HCT116 (cell line): ENCODE results near the gene SNRPF. TPM values are rescaled to one million over a fixed set of nuclear protein-coding genes. Genes with fewer than 3 reads are reported as not detected.

Source experiments
- ATAC-seq: fragments of 200-7000 bp; cut with Tn5 transposase; 2 replicates; pipeline ENCODE4 v1.9.1; 2020; ENCODE audit warnings: mild to moderate bottlenecking, moderate library complexity
- BruUV-seq: library from RNA; stranded (reverse); fragments of 400-500 nt; replicated peaks from 2 replicates; lab custom pipeline; 2021; lab: Mats Ljungman, UMichigan
- CTCF ChIA-PET: fragments of 300-600 bp; sonication (Branson Sonifier 250); formaldehyde crosslinking; loops from one replicate; lab custom pipeline; 2021; ENCODE audit warnings: antibody characterized with exemption; lab: Charles Lee
- POLR2A ChIA-PET: fragments of 300-600, 350-600 bp; sonication (Branson Sonifier 250); formaldehyde crosslinking; loops from one replicate; lab custom pipeline; 2021; ENCODE audit warnings: antibody characterized with exemption; lab: Charles Lee
- RAD21 ChIA-PET, 2 experiments: fragments of 300-600 bp; sonication (Branson Sonifier 250); formaldehyde crosslinking; loops; one replicate each; lab custom pipeline; 2023; ENCODE audit warnings: low total read pairs in 2 of 2; ENCODE audit not compliant: uncharacterized antibody in 2 of 2, unreplicated experiment in 2 of 2, low non-redundant PET in 1 of 2; lab: Charles Lee
- DNase-seq: peaks from one replicate; pipeline ENCODE4 v3.0.0-alpha.2; 2010; ENCODE audit warnings: low read depth, low spot score
- H2AFZ ChIP-seq: fragments of 200-600 bp; shearing (Covaris generic), sonication (generic); 2 replicates; pipeline ENCODE4 v1.6.1; 2017; ENCODE audit warnings: low read depth, mixed run types, mixed read lengths, antibody characterized with exemption, low read length; ENCODE audit not compliant: poor library complexity, severe bottlenecking
- H3K27ac ChIP-seq: 2 replicates; pipeline ENCODE4 v1.5.1; 2012; ENCODE audit warnings: low read depth, low read length
- H3K27me3 ChIP-seq: fragments of 200-600 bp; sonication (generic); 2 replicates; pipeline ENCODE4 v1.6.1; 2016; ENCODE audit warnings: mixed run types, low read length, mixed read lengths; ENCODE audit not compliant: insufficient read depth
- H3K36me3 ChIP-seq, 2 experiments: fragments of 200-500 bp in 1 of 2; fragments of 200-600 bp in 1 of 2; sonication (Bioruptor generic) in 1 of 2; sonication (generic) in 1 of 2; 2 replicates each; pipeline versions ENCODE4 v1.5.1 to v1.6.1; 2014 to 2016; ENCODE audit warnings: low read length in 2 of 2, inconsistent platforms in 1 of 2, mixed read lengths in 1 of 2, mixed run types in 1 of 2; ENCODE audit not compliant: insufficient read depth in 2 of 2, control insufficient read depth in 1 of 2
- H3K4me1 ChIP-seq, 2 experiments: fragments of 200-600 bp in 1 of 2; sonication (generic) in 1 of 2; 2 replicates each; pipeline versions ENCODE4 v1.5.1 to v1.6.1; 2012 to 2017; ENCODE audit warnings: low read length in 2 of 2, inconsistent platforms in 1 of 2, mild to moderate bottlenecking in 1 of 2, mixed read lengths in 1 of 2, mixed run types in 1 of 2, moderate library complexity in 1 of 2; ENCODE audit not compliant: insufficient read depth in 2 of 2, control insufficient read depth in 1 of 2
- H3K4me2 ChIP-seq: fragments of 200-600 bp; sonication (generic); 2 replicates; pipeline ENCODE4 v1.6.1; 2017; ENCODE audit warnings: mixed run types, low read length, mixed read lengths
- H3K4me3 ChIP-seq, 2 experiments: fragments of 200-600 bp in 1 of 2; sonication (generic) in 1 of 2; replicated peaks in 1 of 2; 2 replicates each; pipeline ENCODE4 v1.5.1; 2011 to 2016; ENCODE audit warnings: low read length in 2 of 2, control low read depth in 1 of 2, low read depth in 1 of 2, mild to moderate bottlenecking in 1 of 2, mixed read lengths in 1 of 2, mixed run types in 1 of 2
- H3K79me2 ChIP-seq: fragments of 200-600 bp; sonication (generic); 2 replicates; pipeline ENCODE4 v1.6.1; 2017; ENCODE audit warnings: mild to moderate bottlenecking, mixed run types, low read length, moderate library complexity, mixed read lengths; ENCODE audit not compliant: insufficient read depth
- H3K9ac ChIP-seq: fragments of 200-600 bp; sonication (generic); 2 replicates; pipeline ENCODE4 v1.6.1; 2016; ENCODE audit warnings: low read length, mixed read lengths
- H3K9me2 ChIP-seq: fragments of 200-600 bp; sonication (generic), shearing (Covaris generic); 2 replicates; pipeline ENCODE4 v1.6.1; 2017; ENCODE audit warnings: mixed run types, mild to moderate bottlenecking, moderate library complexity; ENCODE audit not compliant: insufficient read depth
- H3K9me3 ChIP-seq, 2 experiments: fragments of 200-500 bp in 1 of 2; fragments of 200-600 bp in 1 of 2; sonication (Bioruptor generic) in 1 of 2; sonication (generic) in 1 of 2; 2 replicates each; pipeline ENCODE4 v1.6.1; 2014 to 2017; ENCODE audit warnings: low read length in 2 of 2, mixed read lengths in 2 of 2, inconsistent platforms in 1 of 2, low read depth in 1 of 2, mild to moderate bottlenecking in 1 of 2, mixed run types in 1 of 2, moderate library complexity in 1 of 2; ENCODE audit not compliant: control insufficient read depth in 1 of 2, insufficient read depth in 1 of 2
- H4K20me1 ChIP-seq: fragments of 200-600 bp; sonication (generic), shearing (Covaris generic); 2 replicates; pipeline ENCODE4 v1.6.1; 2017; ENCODE audit warnings: mixed run types, mild to moderate bottlenecking, moderate library complexity; ENCODE audit not compliant: insufficient read depth
- CBX3 ChIP-seq: IDR thresholded peaks from 2 replicates; pipeline ENCODE4 v1.6.1; 2012; ENCODE audit warnings: low read depth
- CEBPB ChIP-seq: IDR thresholded peaks from 2 replicates; pipeline ENCODE4 v1.6.1; 2012; ENCODE audit warnings: low read depth
- CTCF ChIP-seq, 3 experiments: fragments of 200-600 bp in 1 of 3; sonication (generic) in 1 of 3; IDR thresholded peaks in 2 of 3; conservative IDR thresholded peaks in 1 of 3; 2 replicates each; pipeline ENCODE4 v1.5.1; 2012 to 2017; ENCODE audit warnings: low read depth in 2 of 3, low read length in 2 of 3, antibody characterized with exemption in 1 of 3, borderline replicate concordance in 1 of 3, control low read depth in 1 of 3, mild to moderate bottlenecking in 1 of 3, mixed read lengths in 1 of 3, mixed run types in 1 of 3, moderate library complexity in 1 of 3; ENCODE audit not compliant: insufficient read depth in 1 of 3
- EGR1 ChIP-seq: IDR thresholded peaks from 2 replicates; pipeline ENCODE4 v1.6.1; 2012; ENCODE audit warnings: low read depth
- ELF1 ChIP-seq: IDR thresholded peaks from 2 replicates; pipeline ENCODE4 v1.6.1; 2012; ENCODE audit warnings: low read depth, borderline replicate concordance
- EZH2phosphoT487 ChIP-seq: fragments of 200-600 bp; IDR thresholded peaks from 2 replicates; pipeline ENCODE4 v1.6.1; 2018; ENCODE audit warnings: antibody characterized with exemption, borderline replicate concordance
- FOSL1 ChIP-seq: IDR thresholded peaks from 2 replicates; pipeline ENCODE4 v1.6.1; 2012; ENCODE audit warnings: low read depth
- MAX ChIP-seq: IDR thresholded peaks from 2 replicates; pipeline ENCODE4 v1.6.1; 2012
- POLR2A ChIP-seq: IDR thresholded peaks from 2 replicates; pipeline ENCODE4 v1.7.0; 2011; ENCODE audit warnings: borderline replicate concordance; ENCODE audit not compliant: insufficient read depth, insufficient read length; ENCODE audit errors: extremely low read depth
- RAD21 ChIP-seq: IDR thresholded peaks from 2 replicates; pipeline ENCODE4 v1.6.1; 2012; ENCODE audit warnings: low read depth, mild to moderate bottlenecking
- REST ChIP-seq: IDR thresholded peaks from 2 replicates; pipeline ENCODE4 v1.6.1; 2012; ENCODE audit warnings: low read depth
- SP1 ChIP-seq: IDR thresholded peaks from 2 replicates; pipeline ENCODE4 v1.6.1; 2012; ENCODE audit warnings: low read depth
- SRF ChIP-seq: IDR thresholded peaks from 2 replicates; pipeline ENCODE4 v1.6.1; 2012; ENCODE audit warnings: low read depth
- TCF7L2 ChIP-seq: IDR thresholded peaks from 2 replicates; pipeline ENCODE4 v1.7.0; 2011; ENCODE audit warnings: borderline replicate concordance, inconsistent platforms; ENCODE audit not compliant: insufficient read depth, insufficient read length; ENCODE audit errors: extremely low read depth
- YY1 ChIP-seq: IDR thresholded peaks from 2 replicates; pipeline ENCODE4 v1.6.1; 2011; ENCODE audit warnings: low read length, low read depth, moderate library complexity, mild to moderate bottlenecking; ENCODE audit not compliant: insufficient replicate concordance; ENCODE audit errors: extremely low read depth
- ZNF274 ChIP-seq: fragments of 200-500 bp; sonication (Bioruptor generic); IDR thresholded peaks from 2 replicates; pipeline ENCODE4 v1.6.1; 2014; ENCODE audit warnings: mild to moderate bottlenecking, low read depth, low read length, inconsistent platforms
- intact Hi-C: fragments of 100-400 bp; cut with micrococcal nuclease; formaldehyde crosslinking; loops from 2 replicates; pipeline ENCODE4 v1.10.0; 2022
- total RNA-seq: library from RNA; stranded (reverse); gene quantifications from one replicate; pipeline ENCODE4 v1.2.1, GENCODE V29; 2021; ENCODE audit not compliant: unreplicated experiment
- TF ChIP-seq, protein P1 (sequence below): IDR thresholded peaks from 2 replicates; pipeline ENCODE4 v1.6.1; 2012
- TF ChIP-seq, protein P2 (sequence below): IDR thresholded peaks from 2 replicates; pipeline ENCODE4 v1.6.1; 2011; ENCODE audit warnings: mild to moderate bottlenecking, low read length, moderate library complexity; ENCODE audit not compliant: insufficient replicate concordance; ENCODE audit errors: extremely low read depth

The SNRPF gene
- total RNA-seq, 1 experiment from 2014 or later = 56.3 TPM

DNA sequence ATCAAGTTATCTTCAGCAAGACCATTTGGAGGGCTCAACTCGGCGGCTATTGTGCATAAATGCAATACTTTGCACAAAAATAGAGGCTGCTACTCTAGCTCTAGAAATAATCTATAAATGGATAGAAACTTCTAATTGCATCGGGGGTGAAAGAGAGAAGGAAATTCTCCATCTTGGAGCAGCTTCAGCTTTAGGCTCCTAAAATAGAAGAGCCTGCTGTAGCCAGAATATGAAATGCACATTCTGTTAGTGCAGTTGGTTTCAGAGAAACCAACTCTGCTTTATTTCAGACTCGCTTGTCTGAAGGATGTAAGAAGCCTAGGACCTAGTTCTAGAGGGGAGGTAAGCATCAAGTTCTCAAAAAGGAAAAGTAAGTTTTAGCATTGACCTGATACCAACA lies 38.1 kb downstream of the SNRPF start:
- no TSS peak for BruUV-seq
- Histone ChIP-seq H3K27ac (no peak overlapping the region), H3K9me2 (no peaks in the 10 kb centered on the region), H3K4me1 (no peaks in the 10 kb centered on the region), H3K36me3 (no peaks in the 10 kb centered on the region), H3K4me3 (no peak overlapping the region), H3K79me2 (no peaks in the 10 kb centered on the region), H3K27me3 (no peaks in the 10 kb centered on the region), H3K9ac (no peak overlapping the region), H3K4me2 (no peak overlapping the region), H3K9me3 (no peaks in the 10 kb centered on the region), H2AFZ (no peak overlapping the region), H4K20me1 (no peaks in the 10 kb centered on the region)
- ATAC-seq (no peak), DNase-seq (no peak)
- ChIA-PET POLR2A (interaction anchor here (0.5 kb wide), 1 partner anchor 774 kb away, joined by 3 read pairs; no protein-coding TSS in a partner anchor), CTCF (interaction anchor here (1.5 kb wide), 1 partner anchor 21 kb away, joined by 4 read pairs; no protein-coding TSS in a partner anchor), RAD21 (no interaction called here)
- intact Hi-C loops = no loop called here
- TF ChIP-seq CBX3 (no peak), REST (no peak), RAD21 (no peak), YY1 (no peak), FOSL1 (no peak), TCF7L2 (no peak), POLR2A (no peak), CEBPB (no peak), SP1 (no peak), EZH2phosphoT487 (no peak), EGR1 (no peak), ELF1 (no peak), SRF (no peak), CTCF (IDR thresholded peaks at IDR 0.05 in 2 of 3, conservative IDR thresholded peaks at IDR 0.05 in 1 of 3; ENCODE audit: borderline replicate concordance in 1 of 3, insufficient read depth in 1 of 3, low read depth in 2 of 3, low read length in 2 of 3) (no peak), ZNF274 (no peak), MAX (no peak)
- TF ChIP-seq, protein P1, sequence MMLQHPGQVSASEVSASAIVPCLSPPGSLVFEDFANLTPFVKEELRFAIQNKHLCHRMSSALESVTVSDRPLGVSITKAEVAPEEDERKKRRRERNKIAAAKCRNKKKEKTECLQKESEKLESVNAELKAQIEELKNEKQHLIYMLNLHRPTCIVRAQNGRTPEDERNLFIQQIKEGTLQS = no peak
- TF ChIP-seq, protein P2, sequence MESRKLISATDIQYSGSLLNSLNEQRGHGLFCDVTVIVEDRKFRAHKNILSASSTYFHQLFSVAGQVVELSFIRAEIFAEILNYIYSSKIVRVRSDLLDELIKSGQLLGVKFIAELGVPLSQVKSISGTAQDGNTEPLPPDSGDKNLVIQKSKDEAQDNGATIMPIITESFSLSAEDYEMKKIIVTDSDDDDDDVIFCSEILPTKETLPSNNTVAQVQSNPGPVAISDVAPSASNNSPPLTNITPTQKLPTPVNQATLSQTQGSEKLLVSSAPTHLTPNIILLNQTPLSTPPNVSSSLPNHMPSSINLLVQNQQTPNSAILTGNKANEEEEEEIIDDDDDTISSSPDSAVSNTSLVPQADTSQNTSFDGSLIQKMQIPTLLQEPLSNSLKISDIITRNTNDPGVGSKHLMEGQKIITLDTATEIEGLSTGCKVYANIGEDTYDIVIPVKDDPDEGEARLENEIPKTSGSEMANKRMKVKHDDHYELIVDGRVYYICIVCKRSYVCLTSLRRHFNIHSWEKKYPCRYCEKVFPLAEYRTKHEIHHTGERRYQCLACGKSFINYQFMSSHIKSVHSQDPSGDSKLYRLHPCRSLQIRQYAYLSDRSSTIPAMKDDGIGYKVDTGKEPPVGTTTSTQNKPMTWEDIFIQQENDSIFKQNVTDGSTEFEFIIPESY = no peak
